ENCODE data around the gene EZH1. TPM values are rescaled to one million over a fixed set of nuclear protein-coding genes. Genes with fewer than 3 reads are reported as not detected.

EZH1 gene
- polyA plus RNA-seq, result 10 to 100 TPM in 3 of 4 donors, 1 to 10 TPM in 1; 8.1 to 33.0 (median 13.0) TPM
- long read RNA-seq, donor 1, result 0 reads
- long read RNA-seq, donor 2, full-length matches to known transcripts, result 1 of 1 reads
- long read RNA-seq, donor 2, partial matches to known transcripts, result 0 of 1 reads
- long read RNA-seq, donor 2, other reads (novel, unspliced or antisense), result 0 of 1 reads
- long read RNA-seq, donor 3, partial matches to known transcripts, result 93 of 101 reads
- long read RNA-seq, donor 3, other reads (novel, unspliced or antisense), result 7 of 101 reads
- long read RNA-seq, donor 4, result 0 reads
- long read RNA-seq, donor 5, result 0 reads
- long read RNA-seq, donor 6, partial matches to known transcripts, result 55 of 55 reads
- long read RNA-seq, donor 6, other reads (novel, unspliced or antisense), result 0 of 55 reads
- long read RNA-seq, donor 7, partial matches to known transcripts, result 0 of 2 reads
- long read RNA-seq, donor 7, other reads (novel, unspliced or antisense), result 0 of 2 reads
- long read RNA-seq, donor 8, result 0 reads
- long read RNA-seq, donor 9, result 0 reads
- long read RNA-seq, donor 10, partial matches to known transcripts, result 16 of 16 reads
- long read RNA-seq, donor 10, other reads (novel, unspliced or antisense), result 0 of 16 reads

- Histone ChIP-seq H3K9me3 (ENCODE audit: control insufficient read depth in 2 of 2, insufficient read depth in 1 of 2, low read depth in 1 of 2, low read length in 1 of 2) (peaks cover 0 to 3% of the 10 kb centered on the region in 2 donors), H3K4me1 (ENCODE audit: control insufficient read depth in 3 of 3, insufficient read depth in 2 of 3, low read depth in 1 of 3, low read length in 2 of 3) (peaks cover 0 to 14% (median 2%) of the 10 kb centered on the region in 3 donors), H3K4me3 (ENCODE audit: low read depth in 1 of 3, low read length in 3 of 3) (peak within 1 kb of the TSS; percentile 83 to 94 (median 90)), H3K36me3 (ENCODE audit: control insufficient read depth in 3 of 3, insufficient read depth in 2 of 3, low read depth in 1 of 3, low read length in 3 of 3) (peaks cover 0 to 4% (median 0%) of the 10 kb centered on the region in 3 donors), H3K27ac (ENCODE audit: low read depth in 1 of 3, low read length in 2 of 3) (peak within 1 kb of the TSS; percentile 81 to 98 (median 93)), H3K27me3 (ENCODE audit: control insufficient read depth in 3 of 3, insufficient read depth in 3 of 3, low read length in 3 of 3) (peaks cover 0 to 3% (median 0%) of the 10 kb centered on the region in 3 donors)
- WGBS, 3 donors, result 6 to 9% (median 6%) methylated on average over 31 to 50 of the region's 50 CpGs
- peak; percentile 89 to 96 for DNase-seq
- no peak for FAIRE-seq
Observed at GRCh38 chr17:42744806-42745617, at the start of gene EZH1. TSS of gene EZH1 (minus strand) at chr17:42745040. CDS start at chr17:42728941, 16,099 bp downstream.

GRCh38 chr17:42792545-42792944 is 47.7 kb upstream of the EZH1 start:
- H3K27ac ChIP-seq (ENCODE audit: low read depth in 1 of 3, low read length in 2 of 3), result no peak overlapping the region
- 68 to 74% (median 72%) methylated on average over 5 of the region's 5 CpGs for WGBS, 3 donors
- no peak for FAIRE-seq
- peaks cover 0 to 56% (median 0%) of the 10 kb centered on the region in 3 donors for H3K36me3 ChIP-seq (ENCODE audit: control insufficient read depth in 3 of 3, insufficient read depth in 2 of 3, low read depth in 1 of 3, low read length in 3 of 3)
- no peaks in the 10 kb centered on the region for H3K27me3 ChIP-seq (ENCODE audit: control insufficient read depth in 3 of 3, insufficient read depth in 3 of 3, low read length in 3 of 3)
- peaks cover 0 to 20% (median 0%) of the 10 kb centered on the region in 3 donors for H3K4me1 ChIP-seq (ENCODE audit: control insufficient read depth in 3 of 3, insufficient read depth in 2 of 3, low read depth in 1 of 3, low read length in 2 of 3)
- DNase-seq, result no peak
- H3K9me3 ChIP-seq (ENCODE audit: control insufficient read depth in 2 of 2, insufficient read depth in 1 of 2, low read depth in 1 of 2, low read length in 1 of 2), result no peaks in the 10 kb centered on the region
- H3K4me3 ChIP-seq (ENCODE audit: low read depth in 1 of 3, low read length in 3 of 3), result no peak overlapping the region

GRCh38 chr17:42791948-42792347 is 47.1 kb upstream of the EZH1 start:
- Histone ChIP-seq H3K27me3 (ENCODE audit: control insufficient read depth in 3 of 3, insufficient read depth in 3 of 3, low read length in 3 of 3) (peaks cover 0 to 3% (median 0%) of the 10 kb centered on the region in 3 donors), H3K9me3 (ENCODE audit: control insufficient read depth in 2 of 2, insufficient read depth in 1 of 2, low read depth in 1 of 2, low read length in 1 of 2) (no peaks in the 10 kb centered on the region), H3K4me3 (ENCODE audit: low read depth in 1 of 3, low read length in 3 of 3) (no peak overlapping the region), H3K27ac (ENCODE audit: low read depth in 1 of 3, low read length in 2 of 3) (no peak overlapping the region), H3K36me3 (ENCODE audit: control insufficient read depth in 3 of 3, insufficient read depth in 2 of 3, low read depth in 1 of 3, low read length in 3 of 3) (peaks cover 0 to 60% (median 0%) of the 10 kb centered on the region in 3 donors), H3K4me1 (ENCODE audit: control insufficient read depth in 3 of 3, insufficient read depth in 2 of 3, low read depth in 1 of 3, low read length in 2 of 3) (peaks cover 0 to 16% (median 0%) of the 10 kb centered on the region in 3 donors)
- FAIRE-seq (no peak), DNase-seq (no peak)
- 73 to 80% (median 75%) methylated on average over 2 of the region's 2 CpGs for WGBS, 3 donors

- no peak overlapping the region for H3K27ac ChIP-seq (ENCODE audit: low read depth in 1 of 3, low read length in 2 of 3)
- no peak for DNase-seq
Observed at GRCh38 chr17:42787266-42787665, 42.4 kb upstream of the EZH1 start.

GRCh38 chr17:42784811-42785592 is 40.2 kb upstream of the EZH1 start:
- WGBS, 3 donors, result 39 to 86% (median 61%) methylated on average over 46 to 52 of the region's 52 CpGs
- Histone ChIP-seq H3K27ac (ENCODE audit: low read depth in 1 of 3, low read length in 2 of 3) (no peak overlapping the region), H3K27me3 (ENCODE audit: control insufficient read depth in 3 of 3, insufficient read depth in 3 of 3, low read length in 3 of 3) (peaks cover 0 to 56% (median 13%) of the 10 kb centered on the region in 3 donors), H3K36me3 (ENCODE audit: control insufficient read depth in 3 of 3, insufficient read depth in 2 of 3, low read depth in 1 of 3, low read length in 3 of 3) (peaks cover 0 to 61% (median 0%) of the 10 kb centered on the region in 3 donors), H3K9me3 (ENCODE audit: control insufficient read depth in 2 of 2, insufficient read depth in 1 of 2, low read depth in 1 of 2, low read length in 1 of 2) (no peaks in the 10 kb centered on the region), H3K4me1 (ENCODE audit: control insufficient read depth in 3 of 3, insufficient read depth in 2 of 3, low read depth in 1 of 3, low read length in 2 of 3) (peaks cover 0 to 26% (median 0%) of the 10 kb centered on the region in 3 donors), H3K4me3 (ENCODE audit: low read depth in 1 of 3, low read length in 3 of 3) (no peak overlapping the region)
- FAIRE-seq (no peak), DNase-seq (no peak)

More at GRCh38 chr17:42787266-42787665, 42.4 kb upstream of the EZH1 start:
- 88 to 94% (median 93%) methylated on average over 11 of the region's 11 CpGs for WGBS, 3 donors
- peaks cover 0 to 44% (median 10%) of the 10 kb centered on the region in 3 donors for H3K27me3 ChIP-seq (ENCODE audit: control insufficient read depth in 3 of 3, insufficient read depth in 3 of 3, low read length in 3 of 3)
- no peak overlapping the region for H3K4me3 ChIP-seq (ENCODE audit: low read depth in 1 of 3, low read length in 3 of 3)
- H3K4me1 ChIP-seq (ENCODE audit: control insufficient read depth in 3 of 3, insufficient read depth in 2 of 3, low read depth in 1 of 3, low read length in 2 of 3), result peaks cover 0 to 11% (median 0%) of the 10 kb centered on the region in 3 donors
- peaks cover 0 to 62% (median 0%) of the 10 kb centered on the region in 3 donors for H3K36me3 ChIP-seq (ENCODE audit: control insufficient read depth in 3 of 3, insufficient read depth in 2 of 3, low read depth in 1 of 3, low read length in 3 of 3)
- no peaks in the 10 kb centered on the region for H3K9me3 ChIP-seq (ENCODE audit: control insufficient read depth in 2 of 2, insufficient read depth in 1 of 2, low read depth in 1 of 2, low read length in 1 of 2)
- no peak for FAIRE-seq

- H3K4me3 ChIP-seq (ENCODE audit: low read depth in 1 of 3, low read length in 3 of 3), result no peak overlapping the region
- H3K4me1 ChIP-seq (ENCODE audit: control insufficient read depth in 3 of 3, insufficient read depth in 2 of 3, low read depth in 1 of 3, low read length in 2 of 3), result peaks cover 0 to 32% (median 0%) of the 10 kb centered on the region in 3 donors
- DNase-seq (no peak), FAIRE-seq (no peak)
- H3K27me3 ChIP-seq (ENCODE audit: control insufficient read depth in 3 of 3, insufficient read depth in 3 of 3, low read length in 3 of 3), result peaks cover 0 to 56% (median 13%) of the 10 kb centered on the region in 3 donors
- H3K36me3 ChIP-seq (ENCODE audit: control insufficient read depth in 3 of 3, insufficient read depth in 2 of 3, low read depth in 1 of 3, low read length in 3 of 3), result peaks cover 0 to 67% (median 0%) of the 10 kb centered on the region in 3 donors
- no peak overlapping the region for H3K27ac ChIP-seq (ENCODE audit: low read depth in 1 of 3, low read length in 2 of 3)
- H3K9me3 ChIP-seq (ENCODE audit: control insufficient read depth in 2 of 2, insufficient read depth in 1 of 2, low read depth in 1 of 2, low read length in 1 of 2), result no peaks in the 10 kb centered on the region
- 46 to 81% (median 68%) methylated on average over 23 to 25 of the region's 25 CpGs for WGBS, 3 donors
Observed at GRCh38 chr17:42784409-42784808, 39.6 kb upstream of the EZH1 start.

GRCh38 chr17:42783791-42784138 is 38.9 kb upstream of the EZH1 start:
- no peak overlapping the region for H3K4me3 ChIP-seq (ENCODE audit: low read depth in 1 of 3, low read length in 3 of 3)
- 40 to 84% (median 68%) methylated on average over 22 of the region's 22 CpGs for WGBS, 3 donors
- peaks cover 0 to 56% (median 13%) of the 10 kb centered on the region in 3 donors for H3K27me3 ChIP-seq (ENCODE audit: control insufficient read depth in 3 of 3, insufficient read depth in 3 of 3, low read length in 3 of 3)
- no peak for DNase-seq
- H3K36me3 ChIP-seq (ENCODE audit: control insufficient read depth in 3 of 3, insufficient read depth in 2 of 3, low read depth in 1 of 3, low read length in 3 of 3), result peaks cover 0 to 70% (median 2%) of the 10 kb centered on the region in 3 donors
- FAIRE-seq, result no peak
- no peaks in the 10 kb centered on the region for H3K9me3 ChIP-seq (ENCODE audit: control insufficient read depth in 2 of 2, insufficient read depth in 1 of 2, low read depth in 1 of 2, low read length in 1 of 2)
- H3K4me1 ChIP-seq (ENCODE audit: control insufficient read depth in 3 of 3, insufficient read depth in 2 of 3, low read depth in 1 of 3, low read length in 2 of 3), result peaks cover 0 to 39% (median 0%) of the 10 kb centered on the region in 3 donors
- H3K27ac ChIP-seq (ENCODE audit: low read depth in 1 of 3, low read length in 2 of 3), result no peak overlapping the region
